Motor neuron (in vitro differentiated cells): ENCODE data around the gene STUB1. TPM values are rescaled to one million over a fixed set of nuclear protein-coding genes. Genes with fewer than 3 reads are reported as not detected.

Source experiments
- ATAC-seq, 8 experiments: fragments of 200-7000 bp; cut with Tn5 transposase; replicated peaks in 6 of 8; 2 replicates each; pipeline ENCODE4 v1.8.0; 2021; ENCODE audit warnings: mild to moderate bottlenecking in 8 of 8, moderate library complexity in 8 of 8
- H3K27ac ChIP-seq, 2 donors: fragments of 250-450 bp; sonication (Bioruptor Pico); 2 replicates each; pipeline ENCODE4 v1.9.0; 2021; ENCODE audit warnings: antibody characterized with exemption in 2 of 2, mild to moderate bottlenecking in 2 of 2, moderate library complexity in 1 of 2
- H3K4me1 ChIP-seq, 2 donors: fragments of 250-450 bp; sonication (Bioruptor Pico); replicated peaks in 1 of 2; 2 replicates each; pipeline ENCODE4 v1.6.1; 2021; ENCODE audit warnings: antibody characterized with exemption in 2 of 2, mild to moderate bottlenecking in 2 of 2, moderate library complexity in 1 of 2
- H3K4me3 ChIP-seq, 5 donors: fragments of 250-450 bp; sonication (Bioruptor Pico); 2 replicates each; pipeline ENCODE4 v1.9.0; 2021; ENCODE audit warnings: antibody characterized with exemption in 5 of 5, mild to moderate bottlenecking in 5 of 5, moderate library complexity in 4 of 5
- WGBS, 10 experiments: fragments of 450-650 bp; shearing (Covaris generic); methylation state at CpG; one replicate each; pipeline ENCODE4 v1.0.0; 2022; 5-methylcytosine and 5-hydroxymethylcytosine counted together
- in situ Hi-C, 9 experiments: fragments of 400-800 bp; cut with MboI; loops; one replicate each; pipeline ENCODE4 v1.15.0; 2021; ENCODE audit warnings: low sequenced_read_pairs in 9 of 9, low pct_unique_long_range_greater_than_20kb in 2 of 9; ENCODE audit not compliant: unreplicated experiment in 9 of 9
- total RNA-seq, 8 experiments: library from RNA; unstranded; fragments of 300-600 nt; gene quantifications; 2 replicates each; pipeline versions ENCODE4 v1.2.3 to v1.2.4, GENCODE V29; 2022

STUB1 gene
- total RNA-seq, 8 experiments from 2014 or later: 39.9 to 144 (median 79.4) TPM

DNA sequence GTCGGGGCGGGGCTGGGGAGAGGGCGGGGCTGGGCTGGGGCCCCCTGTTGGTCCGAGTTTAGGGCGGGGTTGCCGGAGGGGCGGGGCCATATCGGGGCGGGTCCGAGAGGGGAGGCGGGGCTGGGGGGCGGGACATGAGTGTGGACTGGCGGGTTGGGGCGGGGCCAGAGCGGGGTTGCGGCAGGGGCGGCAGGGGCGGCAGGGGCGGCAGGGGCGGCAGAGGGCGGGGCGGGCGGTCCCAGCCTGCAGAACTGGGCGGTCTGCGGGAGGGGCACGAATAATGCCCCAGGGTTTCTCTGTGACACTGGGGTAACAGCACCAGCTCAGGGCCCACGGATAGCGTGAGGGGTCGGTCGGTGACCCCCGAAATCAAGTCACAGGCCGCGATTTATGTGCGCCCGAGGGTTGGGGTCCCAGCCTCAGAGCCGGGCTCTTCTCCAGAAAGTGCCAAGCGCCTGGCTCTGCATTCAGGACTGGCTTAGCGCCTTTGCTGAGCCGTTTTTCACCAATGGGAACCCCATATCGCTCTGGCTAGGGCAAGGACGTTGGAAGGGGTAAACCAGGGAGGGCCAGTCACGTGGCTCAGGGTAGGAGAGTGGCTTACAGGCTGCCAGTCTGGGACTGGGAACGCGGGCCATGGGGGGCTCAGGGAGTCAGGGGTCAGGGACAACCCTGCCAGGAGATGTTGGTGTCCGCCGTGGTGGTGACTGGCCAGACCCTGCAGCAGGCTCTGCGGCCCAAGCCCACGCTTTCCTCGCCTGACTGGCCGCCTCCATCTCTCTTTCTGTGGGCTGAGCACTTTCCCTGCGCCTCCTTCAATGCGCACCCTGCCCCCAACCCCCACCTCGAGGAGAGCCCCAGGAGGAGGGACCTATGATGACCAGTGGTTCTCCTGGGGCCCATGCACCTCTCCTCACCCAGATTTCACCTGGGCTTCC, 42.9 kb upstream of the STUB1 start:
- ATAC-seq: peak in 6 of 8 experiments; percentile 0 to 15 (median 5)
- peak overlapping the region; percentile 60 to 92 (median 68) for H3K4me3 ChIP-seq
- 0 to 43% (median 10%) methylated on average over 2 to 9 of the region's 53 CpGs; no CpG with 5 or more reads in 7 of the 10 experiments for WGBS, 10 experiments
- H3K4me1 ChIP-seq: peaks cover 23 to 24% of the 10 kb centered on the region in 2 donors
- in situ Hi-C loops: no loop called here
- peak overlapping the region; percentile 95 to 97 for H3K27ac ChIP-seq

DNA sequence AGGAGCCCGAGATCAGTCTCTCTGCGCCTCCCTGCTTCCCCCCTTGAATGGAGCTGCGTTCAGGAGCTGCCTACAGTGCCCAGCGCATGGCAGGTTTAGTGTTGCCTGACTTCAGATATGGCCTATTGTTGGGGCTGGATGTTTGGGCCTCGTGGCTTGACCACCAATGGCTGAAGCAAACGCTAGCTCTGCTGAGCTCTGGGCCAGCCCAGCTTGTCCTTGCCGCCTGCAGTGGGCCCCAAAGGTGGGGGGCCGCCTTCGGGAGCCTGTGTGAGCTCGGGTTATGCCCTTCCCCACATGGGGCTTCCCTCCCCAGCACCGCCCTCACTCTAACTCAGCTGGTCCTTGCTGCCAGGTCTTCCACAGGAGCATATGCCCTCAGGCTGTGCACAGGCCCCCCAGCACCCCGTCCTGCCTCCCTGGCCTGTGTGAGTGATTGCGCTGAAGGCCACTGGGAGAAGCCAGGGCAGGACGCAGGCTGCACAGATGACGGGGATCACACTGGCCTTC, 42.1 kb upstream of the STUB1 start:
- H3K27ac ChIP-seq: peak overlapping the region; percentile 72 to 84
- WGBS, 10 experiments: 70 to 73% (median 70%) methylated on average over 2 to 10 of the region's 15 CpGs; no CpG with 5 or more reads in 7 of the 10 experiments
- peaks cover 28 to 30% of the 10 kb centered on the region in 2 donors for H3K4me1 ChIP-seq
- H3K4me3 ChIP-seq: no peak overlapping the region
- no peak for ATAC-seq
- in situ Hi-C loops: no loop called here

DNA sequence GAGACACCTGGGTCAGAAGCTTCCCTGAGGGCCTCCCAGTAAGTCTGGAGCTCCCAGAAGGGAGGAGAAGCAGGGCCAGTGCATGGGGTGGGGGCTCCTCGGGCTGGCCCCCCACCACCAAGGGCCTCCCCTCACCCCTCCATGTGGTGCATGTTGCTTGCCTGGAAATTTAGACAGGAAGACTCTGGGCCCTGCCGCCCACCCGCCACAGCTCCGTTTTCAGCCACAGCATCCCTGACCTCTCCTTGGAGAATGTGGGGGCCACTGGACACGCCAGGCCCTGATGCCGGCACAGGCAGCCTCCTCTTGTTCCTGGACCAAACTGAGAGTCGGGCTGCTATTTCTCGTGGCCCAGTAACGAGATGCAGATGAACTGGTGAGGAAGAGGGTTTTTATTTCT, 41.4 kb upstream of the STUB1 start:
- 28 to 87% (median 33%) methylated on average over 1 to 4 of the region's 9 CpGs; no CpG with 5 or more reads in 7 of the 10 experiments for WGBS, 10 experiments
- peak overlapping the region in 1 of 2 donors; percentile 6 for H3K27ac ChIP-seq
- H3K4me3 ChIP-seq: no peak overlapping the region
- in situ Hi-C loops: no loop called here
- ATAC-seq: no peak
- peaks cover 30 to 31% of the 10 kb centered on the region in 2 donors for H3K4me1 ChIP-seq

DNA sequence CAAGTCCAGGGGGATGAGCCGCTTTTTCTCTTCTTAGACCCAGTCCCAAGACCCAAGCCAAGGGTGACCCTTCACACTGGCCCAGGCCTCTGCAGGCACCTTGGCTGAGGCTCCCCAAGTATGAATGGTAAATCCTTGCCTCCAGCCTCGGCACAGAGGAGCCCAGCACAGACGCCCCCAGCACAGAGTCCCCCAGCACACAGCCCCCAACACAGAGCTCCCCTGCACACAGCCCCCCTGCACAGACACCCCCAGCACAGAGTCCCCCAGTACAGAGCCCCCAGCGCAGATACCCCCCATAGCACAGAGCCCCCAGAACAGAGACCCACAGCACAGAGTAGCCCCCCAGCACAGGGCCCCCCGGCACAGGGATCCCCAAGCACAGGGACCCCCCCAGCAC, 39.6 kb upstream of the STUB1 start:
- WGBS, 10 experiments: no CpG with 5 or more reads among the region's 5 CpGs
- ATAC-seq: no peak
- in situ Hi-C loops: no loop called here
- peak overlapping the region in 2 of 5 donors; percentile 74 to 86 for H3K4me3 ChIP-seq
- no peak overlapping the region for H3K27ac ChIP-seq
- H3K4me1 ChIP-seq: peaks cover 25 to 26% of the 10 kb centered on the region in 2 donors

DNA sequence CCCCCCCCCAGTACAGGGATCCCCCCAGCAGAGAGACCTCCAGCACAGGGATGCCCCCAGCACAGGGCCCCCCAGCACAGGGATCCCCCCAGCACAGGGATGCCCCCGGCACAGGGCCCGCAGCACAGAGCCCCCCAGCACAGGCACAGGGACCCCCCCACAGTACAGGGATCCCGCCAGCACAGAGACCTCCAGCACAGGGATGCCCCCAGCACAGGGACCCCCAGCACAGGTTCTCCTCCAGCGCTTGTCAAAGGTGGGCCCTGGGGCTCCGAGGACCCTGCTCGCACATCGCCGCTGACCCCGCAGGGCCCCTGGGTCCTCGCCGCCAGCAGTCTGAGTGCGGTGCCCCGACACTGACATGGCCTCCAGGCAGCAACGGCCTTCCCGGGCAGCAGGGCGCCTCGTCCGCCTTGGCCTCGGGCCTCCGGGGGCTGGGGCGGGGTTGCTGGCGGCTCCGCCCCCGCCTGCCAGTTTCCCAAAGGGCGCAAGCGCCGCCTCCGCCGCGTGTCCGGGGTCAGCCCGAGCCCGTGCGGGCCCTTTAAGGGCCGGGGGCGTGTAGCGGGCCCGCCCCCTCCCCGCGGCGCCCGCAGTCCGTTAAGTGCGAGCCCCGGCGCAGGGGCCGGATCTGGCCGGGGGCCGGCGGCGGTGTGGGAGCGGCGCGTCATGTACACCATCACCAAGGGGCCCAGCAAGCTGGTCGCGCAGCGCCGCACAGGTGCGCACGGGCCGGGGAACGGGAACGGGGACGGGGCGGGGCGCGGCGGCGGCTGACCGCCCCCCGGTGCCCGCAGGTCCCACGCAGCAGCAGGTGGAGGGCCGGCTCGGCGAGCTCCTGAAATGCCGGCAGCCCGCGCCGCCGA, 38.7 kb upstream of the STUB1 start, which contains the start of gene MCRIP2:
MCRIP2 (plus strand) TSS at position 503 of the 863 bp plus-strand sequence; CDS start at position 667, 164 bp downstream.
- WGBS, 10 experiments: 0% methylated on average over 4 of the region's 81 CpGs; no CpG with 5 or more reads in 9 of the 10 experiments
- peak within 1 kb of the TSS; percentile 76 to 87 for H3K27ac ChIP-seq
- in situ Hi-C loops: no loop called here
- peak; percentile 57 to 75 (median 69) for ATAC-seq
- peak within 1 kb of the TSS; percentile 48 to 86 (median 61) for H3K4me3 ChIP-seq
- peaks cover 25 to 26% of the 10 kb centered on the region in 2 donors for H3K4me1 ChIP-seq

DNA sequence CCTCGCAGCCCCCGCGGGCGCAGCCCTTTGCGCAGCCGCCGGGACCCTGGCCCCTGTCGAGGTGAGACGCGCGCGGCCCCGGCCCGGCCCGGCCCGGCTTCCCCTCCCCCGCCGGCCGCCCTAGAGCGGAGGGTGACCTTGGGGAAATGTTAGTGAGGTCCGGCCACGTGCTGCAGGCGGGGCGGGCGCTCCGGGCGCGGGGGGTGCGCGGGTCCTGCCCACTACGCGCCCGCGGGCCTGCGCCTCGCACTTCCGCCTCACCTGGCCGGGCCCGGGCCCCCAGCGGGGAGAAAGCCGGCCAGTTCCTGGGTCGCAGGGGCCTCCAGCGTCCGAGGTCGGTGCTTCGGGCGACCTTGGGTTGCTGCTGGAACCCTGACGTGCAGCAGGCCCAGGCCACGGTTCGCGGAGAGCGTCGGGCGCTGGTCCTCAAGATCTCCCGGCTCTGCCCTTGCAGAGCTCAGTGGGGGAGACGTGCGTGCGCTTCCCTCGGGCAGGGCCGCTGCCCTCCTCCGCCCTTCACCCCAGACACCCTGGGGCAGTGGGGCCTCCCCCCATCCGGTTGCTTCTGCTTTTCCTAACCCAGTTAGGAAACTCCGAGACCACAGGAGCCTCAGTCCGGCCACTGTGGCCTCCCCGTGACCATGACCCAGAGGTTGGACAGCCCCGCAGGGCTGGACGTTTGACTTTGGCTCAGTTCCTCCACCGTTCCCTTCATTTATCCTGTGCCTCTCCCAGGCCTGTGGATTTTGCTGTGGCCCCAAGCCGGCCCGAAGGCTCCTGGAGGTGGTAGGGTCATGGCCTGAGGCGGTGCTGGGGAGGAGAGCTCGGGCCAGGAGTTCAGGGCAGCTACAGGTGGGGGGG, 37.8 kb upstream of the STUB1 start:
- ATAC-seq: peak; percentile 39 to 60 (median 46)
- Histone ChIP-seq H3K4me1 (peaks cover 22 to 23% of the 10 kb centered on the region in 2 donors), H3K4me3 (peak overlapping the region; percentile 48 to 86 (median 61)), H3K27ac (peak overlapping the region; percentile 76 to 87)
- 0 to 30% (median 18%) methylated on average over 2 to 6 of the region's 72 CpGs; no CpG with 5 or more reads in 7 of the 10 experiments for WGBS, 10 experiments
- in situ Hi-C loops: no loop called here

DNA sequence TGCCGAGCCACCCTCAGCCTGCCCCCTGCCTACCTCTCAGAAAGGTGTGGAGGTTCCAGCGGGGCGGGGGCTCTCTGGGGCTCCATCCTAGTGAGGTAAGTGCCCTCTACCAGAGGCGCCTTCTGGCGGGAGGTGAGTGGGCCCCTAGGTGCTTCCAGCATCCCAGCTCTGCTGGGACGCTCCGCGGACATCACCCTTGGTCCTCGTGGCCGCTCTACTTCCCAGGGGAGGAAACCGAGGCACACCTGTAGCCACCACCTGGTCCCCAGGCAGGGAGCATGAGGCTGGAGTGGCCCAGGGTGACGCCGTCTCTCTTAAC, 37.2 kb upstream of the STUB1 start:
- in situ Hi-C loops: no loop called here
- 53 to 94% (median 90%) methylated on average over 2 to 4 of the region's 13 CpGs; no CpG with 5 or more reads in 7 of the 10 experiments for WGBS, 10 experiments
- H3K4me3 ChIP-seq: peak overlapping the region; percentile 48 to 86 (median 61)
- no peak overlapping the region for H3K27ac ChIP-seq
- no peak for ATAC-seq
- peaks cover 18 to 19% of the 10 kb centered on the region in 2 donors for H3K4me1 ChIP-seq

DNA sequence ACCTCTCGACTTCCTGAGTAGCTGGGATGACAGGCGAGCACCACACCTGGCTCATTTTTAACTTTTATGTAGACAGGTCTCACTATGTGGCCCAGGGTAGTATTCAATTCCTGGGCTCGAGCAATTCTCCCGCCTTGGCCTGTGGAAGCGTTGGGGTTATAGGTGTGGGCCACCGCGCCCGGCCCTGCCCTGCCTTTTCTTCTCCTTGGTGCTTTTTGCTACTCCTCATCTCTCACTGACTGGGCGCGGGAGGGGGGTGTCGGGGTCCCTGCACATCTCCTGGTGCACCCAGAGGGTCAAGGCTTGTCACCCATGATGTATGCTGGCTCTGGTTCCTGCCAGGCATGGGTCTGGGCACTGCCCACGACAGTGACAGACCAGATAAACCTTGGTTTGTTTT, 35.7 kb upstream of the STUB1 start:
- no peak overlapping the region for H3K4me3 ChIP-seq
- in situ Hi-C loops: no loop called here
- no peak for ATAC-seq
- H3K4me1 ChIP-seq: peaks cover 13 to 14% of the 10 kb centered on the region in 2 donors
- WGBS, 10 experiments: 0 to 100% (median 100%) methylated on average over 1 to 4 of the region's 12 CpGs; no CpG with 5 or more reads in 5 of the 10 experiments
- H3K27ac ChIP-seq: no peak overlapping the region

DNA sequence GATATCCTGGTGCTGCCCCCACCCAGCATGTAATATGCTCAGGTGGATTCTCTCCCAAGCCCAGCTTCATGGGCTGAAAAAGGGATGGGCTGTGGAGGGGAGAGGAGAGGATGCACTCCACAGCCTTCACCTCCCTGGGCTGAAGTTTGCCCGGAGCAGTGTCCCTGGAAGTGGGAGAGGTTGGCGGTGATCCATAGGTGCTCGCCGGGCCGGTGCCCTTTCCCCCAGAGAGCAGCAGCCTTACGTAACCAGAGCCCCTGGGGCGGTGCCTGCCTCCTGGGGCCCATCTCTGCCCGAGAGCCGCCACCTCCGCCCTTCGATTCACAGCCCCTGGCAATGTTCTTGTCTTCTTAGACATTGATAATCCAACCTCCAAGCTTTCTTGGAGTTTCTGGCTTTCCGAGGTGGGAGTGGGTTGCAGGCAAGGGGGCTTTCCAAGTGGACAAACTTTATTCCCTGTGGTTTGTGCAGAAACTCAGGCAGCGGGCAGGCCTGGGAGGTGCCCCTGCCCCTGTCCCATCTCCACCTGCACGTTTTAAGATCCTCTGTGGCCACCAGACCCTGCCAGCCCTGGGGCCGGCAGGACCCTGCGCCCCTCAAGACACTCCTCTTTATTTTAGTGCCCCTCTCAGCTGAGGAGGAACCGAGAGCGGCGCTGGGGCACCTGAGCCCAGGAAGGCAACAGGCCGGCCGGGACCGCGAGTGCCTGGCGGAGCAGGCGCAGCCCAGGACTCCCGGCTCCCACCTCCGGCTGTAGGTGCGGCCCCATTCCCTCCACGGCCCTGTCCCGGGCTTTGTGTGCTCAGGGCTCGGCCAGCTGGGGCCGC, 34.1 kb upstream of the STUB1 start:
- Histone ChIP-seq H3K4me1 (peaks cover 25 to 26% of the 10 kb centered on the region in 2 donors), H3K27ac (no peak overlapping the region), H3K4me3 (no peak overlapping the region)
- no peak for ATAC-seq
- 80 to 100% (median 84%) methylated on average over 1 to 8 of the region's 32 CpGs; no CpG with 5 or more reads in 6 of the 10 experiments for WGBS, 10 experiments
- in situ Hi-C loops: no loop called here

DNA sequence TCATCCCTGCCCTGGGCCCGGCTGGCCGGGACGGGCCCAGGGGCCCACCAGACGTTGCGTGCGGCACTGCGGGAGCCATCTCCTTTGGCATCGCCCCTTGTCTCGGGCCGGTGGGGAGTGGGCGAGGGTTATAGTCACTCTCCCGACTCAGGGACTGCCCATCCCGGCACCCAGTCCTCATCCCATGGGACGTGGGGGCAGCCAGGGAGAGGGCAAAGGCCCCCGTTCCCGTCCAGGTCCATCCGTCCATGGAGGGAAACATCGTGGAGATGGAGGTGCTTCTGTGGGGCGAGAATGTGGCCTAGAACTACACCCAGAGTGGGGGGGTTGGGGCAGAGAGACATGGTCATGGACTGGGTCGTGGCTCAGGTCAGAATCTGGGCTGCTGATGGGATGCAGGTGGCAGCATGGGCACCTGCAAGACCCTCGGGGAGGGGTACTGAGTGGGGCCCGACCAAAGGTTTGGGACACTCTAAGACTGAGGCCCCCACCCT, 33.5 kb upstream of the STUB1 start:
- H3K4me1 ChIP-seq: peaks cover 25 to 26% of the 10 kb centered on the region in 2 donors

DNA sequence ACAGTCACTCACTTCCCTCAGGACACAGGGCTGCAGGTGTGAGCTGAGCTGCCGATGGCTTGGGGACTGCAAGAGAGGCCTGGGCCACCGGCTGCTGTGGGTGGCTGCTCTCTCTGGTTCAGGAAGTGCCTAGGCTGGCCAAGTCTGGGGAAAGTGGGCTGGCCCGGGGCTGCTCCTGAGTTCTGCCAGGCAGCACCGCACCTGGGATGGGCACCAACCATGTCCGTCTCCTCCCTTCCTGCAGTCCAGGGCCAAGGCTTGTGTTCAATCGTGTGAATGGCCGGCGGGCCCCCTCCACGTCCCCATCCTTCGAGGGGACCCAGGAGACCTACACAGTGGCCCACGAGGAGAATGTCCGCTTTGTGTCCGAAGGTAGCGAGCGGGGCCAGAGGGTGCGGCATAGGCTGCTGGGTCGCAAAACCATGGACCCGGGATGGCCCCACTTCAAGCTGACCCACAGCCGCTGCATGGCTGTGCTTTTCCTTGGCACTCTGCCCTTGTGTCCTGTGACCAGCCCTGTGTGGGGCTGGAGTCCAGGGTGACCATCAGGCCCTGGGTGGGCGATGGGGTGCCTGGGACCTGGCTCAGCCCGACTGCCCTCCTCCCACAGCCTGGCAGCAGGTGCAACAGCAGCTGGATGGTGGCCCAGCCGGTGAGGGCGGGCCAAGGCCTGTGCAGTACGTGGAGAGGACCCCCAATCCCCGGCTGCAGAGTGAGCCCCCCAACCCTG, 32.9 kb upstream of the STUB1 start:
- in situ Hi-C loops: no loop called here
- no peak overlapping the region for H3K4me3 ChIP-seq
- WGBS, 10 experiments: 100% methylated on average over 1 of the region's 25 CpGs; no CpG with 5 or more reads in 9 of the 10 experiments
- H3K4me1 ChIP-seq: peaks cover 25 to 26% of the 10 kb centered on the region in 2 donors
- ATAC-seq: no peak
- no peak overlapping the region for H3K27ac ChIP-seq

More for the DNA sequence above, 33.5 kb upstream of the STUB1 start:
- ATAC-seq: no peak
- 67 to 100% methylated on average over 2 to 3 of the region's 22 CpGs; no CpG with 5 or more reads in 8 of the 10 experiments for WGBS, 10 experiments
- no peak overlapping the region for H3K27ac ChIP-seq
- in situ Hi-C loops: no loop called here
- no peak overlapping the region for H3K4me3 ChIP-seq
